Thymus (tissue), 11 donors: ENCODE results near the gene CDK14. TPM values are rescaled to one million over a fixed set of nuclear protein-coding genes. Genes with fewer than 3 reads are reported as not detected.

Experiments
- DNase-seq, 9 donors: peaks; one replicate each; pipeline ENCODE4 v3.0.0-alpha.2; 2013; ENCODE audit warnings: low spot score in 9 of 9, low read depth in 6 of 9, missing footprints in 1 of 9
- H3K27ac ChIP-seq, 2 donors: one replicate each; pipeline ENCODE4 v1.5.1; 2013; ENCODE audit warnings: control low read depth in 1 of 2, low read depth in 1 of 2, low read length in 1 of 2, mild to moderate bottlenecking in 1 of 2, moderate library complexity in 1 of 2
- H3K27me3 ChIP-seq, 2 donors: one replicate each; pipeline ENCODE4 v1.5.1; 2013; ENCODE audit warnings: low read length in 1 of 2; ENCODE audit not compliant: control insufficient read depth in 2 of 2, insufficient read depth in 1 of 2
- H3K36me3 ChIP-seq, 2 donors: one replicate each; pipeline ENCODE4 v1.5.1; 2013; ENCODE audit warnings: low read length in 1 of 2, mild to moderate bottlenecking in 1 of 2, moderate library complexity in 1 of 2; ENCODE audit not compliant: control insufficient read depth in 2 of 2, insufficient read depth in 2 of 2
- H3K4me1 ChIP-seq, 2 donors: one replicate each; pipeline ENCODE4 v1.5.1; 2013; ENCODE audit warnings: low read length in 2 of 2; ENCODE audit not compliant: control insufficient read depth in 2 of 2, insufficient read depth in 2 of 2
- H3K4me3 ChIP-seq, 2 donors: one replicate each; pipeline ENCODE4 v1.5.1; 2013; ENCODE audit warnings: low read length in 2 of 2, control low read depth in 1 of 2, mild to moderate bottlenecking in 1 of 2
- H3K9me3 ChIP-seq, 2 donors: one replicate each; pipeline ENCODE4 v1.5.1; 2013; ENCODE audit warnings: low read length in 1 of 2, mild to moderate bottlenecking in 1 of 2; ENCODE audit not compliant: control insufficient read depth in 2 of 2, insufficient read depth in 1 of 2
- WGBS: extraction: QIAGEN DNeasy Blood & Tissue Kit; methylation state at CpG from one replicate; pipeline ENCODE4 v1.1.7; 2013; 5-methylcytosine and 5-hydroxymethylcytosine counted together
- polyA plus RNA-seq: library from polyadenylated mRNA; stranded (reverse); fragments of 200-250 nt; gene quantifications from one replicate; pipeline ENCODE4 v1.2.3, GENCODE V29; 2013
- total RNA-seq: library from RNA; stranded (reverse); fragments of 120-200 nt; gene quantifications from one replicate; pipeline ENCODE4 v1.2.4, GENCODE V29; 2013
- donor health status: healthy.

The CDK14 gene
- total and polyA plus RNA-seq, 2 donors = 7.6 to 9.0 TPM

GRCh38 chr7:90675982-90676381 lies 79.9 kb downstream of the CDK14 start:
- no peak for DNase-seq
- no peaks in the 10 kb centered on the region for H3K27me3 ChIP-seq
- H3K9me3 ChIP-seq = no peaks in the 10 kb centered on the region
- H3K4me3 ChIP-seq = no peak overlapping the region
- 98% methylated on average over 3 of the region's 3 CpGs for WGBS
- no peaks in the 10 kb centered on the region for H3K4me1 ChIP-seq
- no peaks in the 10 kb centered on the region for H3K36me3 ChIP-seq
- H3K27ac ChIP-seq = no peak overlapping the region

GRCh38 chr7:90677486-90678404 lies 81.6 kb downstream of the CDK14 start:
- H3K4me1 ChIP-seq = no peaks in the 10 kb centered on the region
- 70% methylated on average over 10 of the region's 10 CpGs for WGBS
- H3K27ac ChIP-seq = no peak overlapping the region
- H3K36me3 ChIP-seq = no peaks in the 10 kb centered on the region
- H3K9me3 ChIP-seq = no peaks in the 10 kb centered on the region
- no peak for DNase-seq
- no peaks in the 10 kb centered on the region for H3K27me3 ChIP-seq
- no peak overlapping the region for H3K4me3 ChIP-seq

DNA sequence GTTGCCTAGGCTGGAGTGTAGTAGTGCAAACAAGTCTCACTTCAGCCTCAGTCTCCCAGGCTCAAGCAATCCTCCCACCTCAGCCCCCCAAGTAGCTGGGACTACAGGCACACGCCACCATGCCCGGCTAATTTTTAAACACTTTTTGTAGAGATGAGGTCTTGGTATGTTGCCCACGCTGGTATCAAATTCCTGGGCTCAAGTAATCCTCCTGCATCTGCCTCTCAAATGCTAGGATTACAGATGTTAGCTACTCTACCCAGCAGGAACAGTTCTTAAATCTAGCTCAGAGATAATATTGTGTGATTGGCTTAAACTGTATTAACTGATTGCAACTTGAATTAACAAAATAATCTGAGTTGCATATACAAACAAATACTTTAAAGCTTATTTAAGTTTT lies 82.9 kb downstream of the CDK14 start:
- H3K4me3 ChIP-seq = no peak overlapping the region
- no peaks in the 10 kb centered on the region for H3K27me3 ChIP-seq
- H3K4me1 ChIP-seq = no peaks in the 10 kb centered on the region
- WGBS = 78% methylated on average over 3 of the region's 3 CpGs
- H3K27ac ChIP-seq = no peak overlapping the region
- no peaks in the 10 kb centered on the region for H3K36me3 ChIP-seq
- DNase-seq = no peak
- no peaks in the 10 kb centered on the region for H3K9me3 ChIP-seq

DNA sequence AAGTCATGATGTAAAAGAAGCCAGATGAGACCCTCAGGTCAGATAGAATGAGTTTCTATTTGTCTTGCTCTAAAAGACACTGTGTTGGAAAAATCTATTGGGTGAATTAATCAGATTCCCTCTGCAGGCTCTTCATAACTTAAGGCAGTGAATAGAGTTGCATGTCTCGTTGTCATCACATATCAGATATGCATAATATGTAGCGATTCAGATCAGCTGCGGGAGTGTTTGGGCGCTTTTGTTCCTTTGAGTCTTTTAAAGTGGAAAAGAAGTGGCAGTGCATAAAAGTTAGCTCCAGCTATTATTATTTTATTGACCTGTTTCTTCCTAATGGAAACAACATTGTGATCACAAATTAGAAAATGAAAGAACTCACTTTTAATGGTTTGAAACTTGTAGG lies 84.4 kb downstream of the CDK14 start:
- DNase-seq = no peak

GRCh38 chr7:90681336-90682022 lies 85.4 kb downstream of the CDK14 start:
- H3K27me3 ChIP-seq = no peaks in the 10 kb centered on the region
- WGBS = 92% methylated on average over 2 of the region's 2 CpGs
- no peak for DNase-seq
- H3K4me1 ChIP-seq = no peaks in the 10 kb centered on the region
- no peak overlapping the region for H3K27ac ChIP-seq
- H3K4me3 ChIP-seq = no peak overlapping the region
- no peaks in the 10 kb centered on the region for H3K36me3 ChIP-seq
- H3K9me3 ChIP-seq = no peaks in the 10 kb centered on the region

More for the DNA sequence above, 84.4 kb downstream of the CDK14 start:
- Histone ChIP-seq H3K4me3 (no peak overlapping the region), H3K36me3 (no peaks in the 10 kb centered on the region), H3K27me3 (no peaks in the 10 kb centered on the region), H3K4me1 (no peaks in the 10 kb centered on the region), H3K9me3 (no peaks in the 10 kb centered on the region), H3K27ac (no peak overlapping the region)
- 97% methylated on average over 4 of the region's 4 CpGs for WGBS

GRCh38 chr7:90686146-90686545 lies 90.0 kb downstream of the CDK14 start:
- Histone ChIP-seq H3K4me3 (no peak overlapping the region), H3K27ac (no peak overlapping the region), H3K4me1 (no peaks in the 10 kb centered on the region), H3K9me3 (no peaks in the 10 kb centered on the region), H3K27me3 (no peaks in the 10 kb centered on the region), H3K36me3 (no peaks in the 10 kb centered on the region)
- WGBS = 95% methylated on average over 2 of the region's 2 CpGs
- DNase-seq = no peak

DNA sequence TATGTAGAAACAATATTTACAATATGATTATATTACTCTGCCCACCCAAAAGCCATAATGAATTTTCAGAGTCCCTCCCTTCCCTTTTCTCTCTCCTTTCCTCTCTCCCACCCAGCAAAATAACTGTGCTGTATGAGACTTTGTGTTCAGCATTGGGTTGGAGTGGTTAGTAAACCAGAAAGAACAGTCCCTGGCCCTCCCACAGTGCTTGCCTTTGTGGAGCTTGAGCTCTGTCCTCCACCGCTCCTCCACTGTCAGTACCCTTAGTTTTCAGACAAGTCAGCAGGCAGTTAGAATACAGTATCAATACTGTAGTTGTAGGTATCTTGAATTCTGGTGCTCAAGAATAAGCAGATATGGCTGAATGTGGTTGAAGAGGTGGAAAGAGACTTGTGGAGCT lies 92.7 kb downstream of the CDK14 start:
- no peaks in the 10 kb centered on the region for H3K9me3 ChIP-seq
- H3K27ac ChIP-seq = no peak overlapping the region
- WGBS = 98% methylated on average over 1 of the region's 1 CpG
- no peak overlapping the region for H3K4me3 ChIP-seq
- DNase-seq = no peak
- no peaks in the 10 kb centered on the region for H3K27me3 ChIP-seq
- no peaks in the 10 kb centered on the region for H3K36me3 ChIP-seq
- H3K4me1 ChIP-seq = no peaks in the 10 kb centered on the region

DNA sequence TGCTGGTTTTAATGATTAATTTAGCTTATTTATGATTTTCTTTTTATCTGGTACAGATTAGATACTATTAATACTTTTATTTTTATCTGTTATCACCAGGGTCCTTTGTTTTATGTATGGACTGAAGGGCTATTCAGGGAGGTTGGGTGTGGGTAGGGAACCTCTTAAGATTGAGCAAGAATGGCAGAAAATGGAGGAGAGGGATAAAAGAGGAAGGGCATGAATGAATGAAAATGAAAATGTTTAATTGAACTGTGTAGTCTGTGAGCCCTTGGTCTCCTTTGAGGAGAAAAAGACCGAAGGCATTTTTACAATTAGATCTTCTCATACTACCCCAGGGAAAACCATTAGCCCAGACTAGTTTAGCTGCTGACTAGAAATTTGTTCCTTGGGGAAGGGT lies 93.1 kb downstream of the CDK14 start:
- no peaks in the 10 kb centered on the region for H3K27me3 ChIP-seq
- no peaks in the 10 kb centered on the region for H3K9me3 ChIP-seq
- no peak for DNase-seq
- 97% methylated on average over 1 of the region's 1 CpG for WGBS
- H3K4me3 ChIP-seq = no peak overlapping the region
- no peak overlapping the region for H3K27ac ChIP-seq
- H3K36me3 ChIP-seq = no peaks in the 10 kb centered on the region
- H3K4me1 ChIP-seq = no peaks in the 10 kb centered on the region

GRCh38 chr7:90690159-90690858 lies 94.2 kb downstream of the CDK14 start:
- no peaks in the 10 kb centered on the region for H3K4me1 ChIP-seq
- H3K4me3 ChIP-seq = no peak overlapping the region
- no peaks in the 10 kb centered on the region for H3K36me3 ChIP-seq
- DNase-seq = no peak
- WGBS = 90% methylated on average over 3 of the region's 3 CpGs
- H3K27ac ChIP-seq = no peak overlapping the region
- no peaks in the 10 kb centered on the region for H3K27me3 ChIP-seq
- no peaks in the 10 kb centered on the region for H3K9me3 ChIP-seq
